ENCODE data around the gene PROK2.

DNA sequence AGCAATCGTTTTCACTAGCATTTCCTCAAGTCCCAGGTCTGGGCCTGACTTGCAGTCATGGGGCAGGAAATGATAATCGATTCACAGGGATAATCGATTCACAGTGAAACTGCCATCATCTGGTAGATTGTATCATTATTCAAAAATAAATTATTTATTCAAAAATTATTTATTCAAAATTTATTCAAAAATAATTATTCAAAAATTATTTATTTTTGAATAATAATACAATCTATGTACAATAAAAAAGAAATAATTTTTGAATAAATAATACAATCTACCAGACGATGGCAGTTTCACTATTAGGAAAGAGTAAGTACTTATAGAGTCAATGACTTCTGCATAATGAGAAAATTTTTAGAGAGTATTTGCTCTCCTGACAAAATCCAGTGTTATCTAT lies 28.1 kb upstream of the PROK2 start:
- TF ChIP-seq, protein P1, sequence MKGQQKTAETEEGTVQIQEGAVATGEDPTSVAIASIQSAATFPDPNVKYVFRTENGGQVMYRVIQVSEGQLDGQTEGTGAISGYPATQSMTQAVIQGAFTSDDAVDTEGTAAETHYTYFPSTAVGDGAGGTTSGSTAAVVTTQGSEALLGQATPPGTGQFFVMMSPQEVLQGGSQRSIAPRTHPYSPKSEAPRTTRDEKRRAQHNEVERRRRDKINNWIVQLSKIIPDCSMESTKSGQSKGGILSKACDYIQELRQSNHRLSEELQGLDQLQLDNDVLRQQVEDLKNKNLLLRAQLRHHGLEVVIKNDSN (IDR thresholded peaks at IDR 0.05; ENCODE audit: borderline replicate concordance, extremely low read length, insufficient read depth, low read depth, low read length): no peak
- TF ChIP-seq ATF7 (IDR thresholded peaks at IDR 0.05; ENCODE audit: low read depth): no peak
- TF ChIP-seq, protein P2, sequence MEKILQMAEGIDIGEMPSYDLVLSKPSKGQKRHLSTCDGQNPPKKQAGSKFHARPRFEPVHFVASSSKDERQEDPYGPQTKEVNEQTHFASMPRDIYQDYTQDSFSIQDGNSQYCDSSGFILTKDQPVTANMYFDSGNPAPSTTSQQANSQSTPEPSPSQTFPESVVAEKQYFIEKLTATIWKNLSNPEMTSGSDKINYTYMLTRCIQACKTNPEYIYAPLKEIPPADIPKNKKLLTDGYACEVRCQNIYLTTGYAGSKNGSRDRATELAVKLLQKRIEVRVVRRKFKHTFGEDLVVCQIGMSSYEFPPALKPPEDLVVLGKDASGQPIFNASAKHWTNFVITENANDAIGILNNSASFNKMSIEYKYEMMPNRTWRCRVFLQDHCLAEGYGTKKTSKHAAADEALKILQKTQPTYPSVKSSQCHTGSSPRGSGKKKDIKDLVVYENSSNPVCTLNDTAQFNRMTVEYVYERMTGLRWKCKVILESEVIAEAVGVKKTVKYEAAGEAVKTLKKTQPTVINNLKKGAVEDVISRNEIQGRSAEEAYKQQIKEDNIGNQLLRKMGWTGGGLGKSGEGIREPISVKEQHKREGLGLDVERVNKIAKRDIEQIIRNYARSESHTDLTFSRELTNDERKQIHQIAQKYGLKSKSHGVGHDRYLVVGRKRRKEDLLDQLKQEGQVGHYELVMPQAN (conservative IDR thresholded peaks at IDR 0.05): no peak
- no peak for TF ChIP-seq SIN3A (IDR thresholded peaks at IDR 0.05; ENCODE audit: low read depth, low read length)
- TF ChIP-seq, protein P3, sequence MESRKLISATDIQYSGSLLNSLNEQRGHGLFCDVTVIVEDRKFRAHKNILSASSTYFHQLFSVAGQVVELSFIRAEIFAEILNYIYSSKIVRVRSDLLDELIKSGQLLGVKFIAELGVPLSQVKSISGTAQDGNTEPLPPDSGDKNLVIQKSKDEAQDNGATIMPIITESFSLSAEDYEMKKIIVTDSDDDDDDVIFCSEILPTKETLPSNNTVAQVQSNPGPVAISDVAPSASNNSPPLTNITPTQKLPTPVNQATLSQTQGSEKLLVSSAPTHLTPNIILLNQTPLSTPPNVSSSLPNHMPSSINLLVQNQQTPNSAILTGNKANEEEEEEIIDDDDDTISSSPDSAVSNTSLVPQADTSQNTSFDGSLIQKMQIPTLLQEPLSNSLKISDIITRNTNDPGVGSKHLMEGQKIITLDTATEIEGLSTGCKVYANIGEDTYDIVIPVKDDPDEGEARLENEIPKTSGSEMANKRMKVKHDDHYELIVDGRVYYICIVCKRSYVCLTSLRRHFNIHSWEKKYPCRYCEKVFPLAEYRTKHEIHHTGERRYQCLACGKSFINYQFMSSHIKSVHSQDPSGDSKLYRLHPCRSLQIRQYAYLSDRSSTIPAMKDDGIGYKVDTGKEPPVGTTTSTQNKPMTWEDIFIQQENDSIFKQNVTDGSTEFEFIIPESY (IDR thresholded peaks at IDR 0.05): no peak
- no peak for TF ChIP-seq EGR1 (IDR thresholded peaks at IDR 0.05; ENCODE audit: borderline replicate concordance in 1 of 2, low read depth in 2 of 2, low read length in 2 of 2)
- TF ChIP-seq, protein P4, sequence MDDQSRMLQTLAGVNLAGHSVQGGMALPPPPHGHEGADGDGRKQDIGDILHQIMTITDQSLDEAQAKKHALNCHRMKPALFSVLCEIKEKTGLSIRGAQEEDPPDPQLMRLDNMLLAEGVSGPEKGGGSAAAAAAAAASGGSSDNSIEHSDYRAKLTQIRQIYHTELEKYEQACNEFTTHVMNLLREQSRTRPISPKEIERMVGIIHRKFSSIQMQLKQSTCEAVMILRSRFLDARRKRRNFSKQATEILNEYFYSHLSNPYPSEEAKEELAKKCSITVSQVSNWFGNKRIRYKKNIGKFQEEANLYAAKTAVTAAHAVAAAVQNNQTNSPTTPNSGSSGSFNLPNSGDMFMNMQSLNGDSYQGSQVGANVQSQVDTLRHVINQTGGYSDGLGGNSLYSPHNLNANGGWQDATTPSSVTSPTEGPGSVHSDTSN (IDR thresholded peaks at IDR 0.05; ENCODE audit: insufficient replicate concordance, low read depth, low read length): no peak
- TF ChIP-seq, protein P5, sequence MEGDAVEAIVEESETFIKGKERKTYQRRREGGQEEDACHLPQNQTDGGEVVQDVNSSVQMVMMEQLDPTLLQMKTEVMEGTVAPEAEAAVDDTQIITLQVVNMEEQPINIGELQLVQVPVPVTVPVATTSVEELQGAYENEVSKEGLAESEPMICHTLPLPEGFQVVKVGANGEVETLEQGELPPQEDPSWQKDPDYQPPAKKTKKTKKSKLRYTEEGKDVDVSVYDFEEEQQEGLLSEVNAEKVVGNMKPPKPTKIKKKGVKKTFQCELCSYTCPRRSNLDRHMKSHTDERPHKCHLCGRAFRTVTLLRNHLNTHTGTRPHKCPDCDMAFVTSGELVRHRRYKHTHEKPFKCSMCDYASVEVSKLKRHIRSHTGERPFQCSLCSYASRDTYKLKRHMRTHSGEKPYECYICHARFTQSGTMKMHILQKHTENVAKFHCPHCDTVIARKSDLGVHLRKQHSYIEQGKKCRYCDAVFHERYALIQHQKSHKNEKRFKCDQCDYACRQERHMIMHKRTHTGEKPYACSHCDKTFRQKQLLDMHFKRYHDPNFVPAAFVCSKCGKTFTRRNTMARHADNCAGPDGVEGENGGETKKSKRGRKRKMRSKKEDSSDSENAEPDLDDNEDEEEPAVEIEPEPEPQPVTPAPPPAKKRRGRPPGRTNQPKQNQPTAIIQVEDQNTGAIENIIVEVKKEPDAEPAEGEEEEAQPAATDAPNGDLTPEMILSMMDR (IDR thresholded peaks at IDR 0.05 in 2 of 3, conservative IDR thresholded peaks at IDR 0.05 in 1 of 3; ENCODE audit: control insufficient read depth in 2 of 3, extremely low read depth in 1 of 3, insufficient read depth in 1 of 3, low read depth in 3 of 3, low read length in 3 of 3): no peak
